Endothelial cell of umbilical vein (primary cell): ENCODE measurements around the gene AK4. TPM values are rescaled to one million over a fixed set of nuclear protein-coding genes. Genes with fewer than 3 reads are reported as not detected.
"Not testable (repeated sequence)": the region's sequence is repeated elsewhere in the genome, so short reads cannot be mapped to it uniquely, and the experiment has no call there.

Experiments used
- BruUV-seq: library from RNA; stranded (reverse); fragments of 400-500 nt; replicated peaks from 2 replicates; lab custom pipeline; 2021; lab: Mats Ljungman, UMichigan
- CTCF ChIA-PET: fragments of 300-600, 350-600 bp; sonication (Branson Sonifier 250); formaldehyde crosslinking; loops from one replicate; lab custom pipeline; 2021; ENCODE audit warnings: antibody characterized with exemption, inconsistent platforms; lab: Charles Lee
- POLR2A ChIA-PET: fragments of 300-600, 350-600 bp; sonication (Branson Sonifier 250); formaldehyde crosslinking; loops from one replicate; lab custom pipeline; 2021; ENCODE audit warnings: antibody characterized with exemption, inconsistent platforms; lab: Charles Lee
- DNase-seq: peaks from one replicate; pipeline ENCODE4 v3.0.0-alpha.2; 2011; ENCODE audit warnings: low read depth, low spot score
- FAIRE-seq: peaks from 2 replicates; lab custom pipeline; 2011; peaks lifted over from hg19 to GRCh38; lab: Jason Lieb, UNC
- H2AFZ ChIP-seq: 2 replicates; pipeline ENCODE4 v1.6.0; 2012; ENCODE audit warnings: low read depth, low read length, control low read depth, inconsistent platforms
- H3K27ac ChIP-seq: 2 replicates; pipeline ENCODE4 v1.5.1; 2011; ENCODE audit warnings: low read depth, mild to moderate bottlenecking, control low read depth, low read length, moderate library complexity; ENCODE audit not compliant: insufficient read depth
- H3K27me3 ChIP-seq, 2 experiments: 2 replicates each; pipeline versions ENCODE4 v1.6.0 to v1.6.1; 2011; ENCODE audit warnings: low read length in 2 of 2, mixed read lengths in 1 of 2; ENCODE audit not compliant: control insufficient read depth in 2 of 2, insufficient read depth in 2 of 2
- H3K36me3 ChIP-seq, 2 experiments: 2 replicates in 1 of 2; 3 replicates in 1 of 2; pipeline ENCODE4 v1.5.1; 2011; ENCODE audit warnings: low read length in 2 of 2, mild to moderate bottlenecking in 1 of 2, moderate library complexity in 1 of 2; ENCODE audit not compliant: control insufficient read depth in 2 of 2, insufficient read depth in 2 of 2; ENCODE audit errors: extremely low read depth in 1 of 2
- H3K4me1 ChIP-seq: 3 replicates; pipeline ENCODE4 v1.5.1; 2011; ENCODE audit warnings: mild to moderate bottlenecking, low read length; ENCODE audit not compliant: control insufficient read depth, insufficient read depth; ENCODE audit errors: extremely low read depth
- H3K4me2 ChIP-seq: 2 replicates; pipeline ENCODE4 v1.6.1; 2011; ENCODE audit warnings: low read length, control low read depth, mixed read lengths; ENCODE audit not compliant: insufficient read depth
- H3K4me3 ChIP-seq, 3 experiments: fragments of 200-600 bp in 1 of 3; sonication (generic), shearing (Covaris generic) in 1 of 3; replicated peaks in 1 of 3; 2 replicates each; pipeline ENCODE4 v1.5.1; 2011 to 2016; ENCODE audit warnings: control low read depth in 3 of 3, low read length in 3 of 3, mild to moderate bottlenecking in 2 of 3, inconsistent platforms in 1 of 3, low read depth in 1 of 3, moderate library complexity in 1 of 3; ENCODE audit not compliant: insufficient read depth in 1 of 3
- H3K79me2 ChIP-seq: 2 replicates; pipeline ENCODE4 v1.6.0; 2012; ENCODE audit warnings: low read length, inconsistent platforms; ENCODE audit not compliant: control insufficient read depth, insufficient read depth
- H3K9ac ChIP-seq: replicated peaks from 2 replicates; pipeline ENCODE3; 2011; ENCODE audit warnings: low read length, control low read depth; ENCODE audit not compliant: insufficient read depth; ENCODE audit errors: extremely low read depth
- H3K9me1 ChIP-seq: replicated peaks from 3 replicates; pipeline ENCODE4 v1.6.0; 2011; ENCODE audit warnings: mild to moderate bottlenecking, low read length; ENCODE audit not compliant: control insufficient read depth, insufficient read depth; ENCODE audit errors: extremely low read depth
- H3K9me3 ChIP-seq: replicated peaks from 2 replicates; pipeline ENCODE4 v1.5.1; 2012; ENCODE audit warnings: low read length, inconsistent platforms; ENCODE audit not compliant: control insufficient read depth, insufficient read depth
- H4K20me1 ChIP-seq: replicated peaks from 2 replicates; pipeline ENCODE3; 2011; ENCODE audit warnings: mild to moderate bottlenecking, low read length; ENCODE audit not compliant: control insufficient read depth, insufficient read depth; ENCODE audit errors: extremely low read depth
- EZH2 ChIP-seq: IDR thresholded peaks from 2 replicates; pipeline ENCODE4 v1.6.1; 2012; ENCODE audit warnings: borderline replicate concordance, low read depth, mild to moderate bottlenecking, moderate library complexity, low read length, inconsistent platforms; ENCODE audit not compliant: severe bottlenecking
- dilution Hi-C: fragments of 300-500 bp; cut with MboI; formaldehyde crosslinking; loops from one replicate; pipeline ENCODE4 v1.15.0; 2019; ENCODE audit warnings: low sequenced_read_pairs; ENCODE audit not compliant: extremely low pct_ligation_motif_present
- intact Hi-C: fragments of 100-400 bp; cut with micrococcal nuclease; formaldehyde crosslinking; loops from one replicate; pipeline ENCODE4 v1.10.0; 2022
- polyA plus RNA-seq, 4 experiments: library from polyadenylated mRNA; depleted of rRNA in 3 of 4; stranded (reverse) in 3 of 4; unstranded in 1 of 4; fragments of >200 nt; gene quantifications; 2 replicates each; pipeline versions ENCODE4 v1.2.1 to v1.2.3, GENCODE V29; 2011 to 2012; ENCODE audit warnings: missing spikeins in 1 of 4
- total RNA-seq: library from RNA; stranded (reverse); gene quantifications from 2 replicates; pipeline ENCODE4 v1.2.3, GENCODE V29; 2021

The AK4 gene
- total and polyA plus RNA-seq, 2 donors (not counting 3 experiments of a cell fraction or from before 2014, with no cell fraction given), result 2.2 to 5.6 TPM

DNA sequence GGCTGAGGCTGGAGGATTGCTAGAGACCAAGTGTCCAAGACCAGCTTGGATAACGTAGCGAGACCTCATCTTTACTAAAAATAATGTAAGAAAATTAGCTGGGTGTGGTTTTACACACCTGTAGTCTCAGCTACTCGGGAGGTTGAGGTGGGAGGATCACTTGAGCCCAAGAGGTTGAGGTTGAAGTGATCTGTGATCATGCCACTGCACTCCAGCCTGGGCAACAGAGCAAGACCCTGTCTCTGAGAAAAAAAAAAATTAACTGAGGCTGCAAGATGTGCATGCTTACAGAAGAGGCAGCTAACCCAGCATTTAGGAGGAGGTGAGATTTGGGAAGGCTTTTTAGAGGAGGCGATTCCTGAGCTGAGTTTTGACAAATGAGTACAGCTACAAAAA, 9.5 kb downstream of the AK4 start:
- Histone ChIP-seq H3K4me3 (no peak overlapping the region), H2AFZ (no peak overlapping the region), H4K20me1 (no peaks in the 10 kb centered on the region), H3K79me2 (no peaks in the 10 kb centered on the region), H3K9ac (no peak overlapping the region), H3K36me3 (no peaks in the 10 kb centered on the region), H3K27ac (no peak overlapping the region), H3K4me2 (no peak overlapping the region), H3K9me1 (no peaks in the 10 kb centered on the region), H3K27me3 (no peaks in the 10 kb centered on the region), H3K4me1 (no peaks in the 10 kb centered on the region), H3K9me3 (no peaks in the 10 kb centered on the region)
- no peak for DNase-seq
- CTCF ChIA-PET, result interaction anchor here (0.7 kb wide), 1 partner anchor 14 kb away, joined by 3 read pairs; no protein-coding TSS in a partner anchor
- intact Hi-C loops, result no loop called here
- FAIRE-seq, result no peak
- dilution Hi-C loops, result no loop called here
- BruUV-seq, result no TSS peak
- TF ChIP-seq EZH2, result no peak
- POLR2A ChIA-PET, result no interaction called here

DNA sequence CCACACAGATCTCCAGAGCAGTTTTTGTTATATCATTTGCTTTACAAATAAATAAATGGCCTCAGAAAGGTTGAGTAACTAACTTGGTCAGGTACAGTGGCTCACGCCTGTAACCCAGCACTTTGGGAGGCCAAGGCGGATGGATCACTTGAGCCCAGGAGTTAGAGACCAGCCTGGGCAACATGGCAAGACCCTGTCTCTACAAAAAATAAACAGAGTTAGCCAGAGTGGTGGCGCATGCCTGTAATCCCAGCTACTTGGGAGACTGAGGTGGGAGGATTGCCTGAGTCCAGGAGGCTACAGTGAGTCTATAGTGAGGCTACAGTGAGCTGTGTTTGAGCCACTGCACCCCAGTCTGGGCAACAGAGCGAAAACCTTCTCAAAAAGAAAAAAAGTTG, 11.3 kb downstream of the AK4 start:
- CTCF ChIA-PET, result interaction anchor here (0.8 to 1.2 kb wide), 2 partner anchors 10 to 22 kb away, joined by 3 read pairs; no protein-coding TSS in a partner anchor
- not testable (repeated sequence) for FAIRE-seq

More for the DNA sequence above, 11.3 kb downstream of the AK4 start:
- H3K36me3 ChIP-seq, H3K9me3 ChIP-seq, BruUV-seq, H3K4me3 ChIP-seq, POLR2A ChIA-PET, H3K4me2 ChIP-seq, H3K27ac ChIP-seq, H2AFZ ChIP-seq, H3K27me3 ChIP-seq, H3K9me1 ChIP-seq, dilution Hi-C loops, intact Hi-C loops, H3K4me1 ChIP-seq, H3K79me2 ChIP-seq, H3K9ac ChIP-seq, DNase-seq, H4K20me1 ChIP-seq: not testable (repeated sequence)
